Retinal pigment epithelial cell (primary cell): ENCODE data around the gene EML4.
A peak's percentile ranks its signal among the peaks of the same experiment; 100 is the strongest.
"Not testable (repeated sequence)": the region's sequence is repeated elsewhere in the genome, so short reads cannot be mapped to it uniquely, and the experiment has no call there.

Source experiments
- DNase-seq: peaks from one replicate; pipeline ENCODE4 v3.0.0-alpha.2; 2010; ENCODE audit warnings: low read depth
- H3K4me3 ChIP-seq: 2 replicates; pipeline ENCODE4 v1.5.1; 2011; ENCODE audit warnings: mild to moderate bottlenecking, low read length, control low read depth, moderate library complexity
- CTCF ChIP-seq: conservative IDR thresholded peaks from 2 replicates; pipeline ENCODE4 v1.5.1; 2011; ENCODE audit warnings: low read depth, low read length, control low read depth, inconsistent platforms

The EML4 gene

GRCh38 chr2:42332575-42332974 lies 163.4 kb downstream of the EML4 start:
- H3K4me3 ChIP-seq, result no peak overlapping the region
- no peak for DNase-seq
- TF ChIP-seq CTCF, result no peak

GRCh38 chr2:42333579-42333978 lies 164.4 kb downstream of the EML4 start:
- no peak for TF ChIP-seq CTCF
- no peak for DNase-seq
- H3K4me3 ChIP-seq, result no peak overlapping the region

GRCh38 chr2:42334220-42334619 lies 165.1 kb downstream of the EML4 start:
- TF ChIP-seq CTCF, result no peak
- H3K4me3 ChIP-seq, result no peak overlapping the region
- DNase-seq, result no peak

GRCh38 chr2:42334865-42335264 lies 165.7 kb downstream of the EML4 start:
- DNase-seq, H3K4me3 ChIP-seq: not testable (repeated sequence)

GRCh38 chr2:42335514-42336104 lies 166.5 kb downstream of the EML4 start:
- no peak overlapping the region for H3K4me3 ChIP-seq
- no peak for TF ChIP-seq CTCF
- no peak for DNase-seq

- DNase-seq, result peak; percentile 87
- no peak for TF ChIP-seq CTCF
- H3K4me3 ChIP-seq, result no peak overlapping the region
Measured at GRCh38 chr2:42336361-42336965, 167.3 kb downstream of the EML4 start.

GRCh38 chr2:42337356-42337820 lies 168.2 kb downstream of the EML4 start:
- peak; percentile 30 for TF ChIP-seq CTCF

More at GRCh38 chr2:42337356-42337820, 168.2 kb downstream of the EML4 start:
- H3K4me3 ChIP-seq, result no peak overlapping the region
- no peak for DNase-seq
